Measurements from ENCODE around the gene CNOT6L. TPM values are rescaled to one million over a fixed set of nuclear protein-coding genes. Genes with fewer than 3 reads are reported as not detected.

CNOT6L gene
- total and polyA plus RNA-seq, 2 of the 4 experiments (the other 2 are of a cell fraction), result 3.5 to 21.1 TPM

- no peak overlapping the region for H4K91ac ChIP-seq (ENCODE audit: insufficient read depth, low read depth, low read length)
- H2BK5ac ChIP-seq (ENCODE audit: low read depth, low read length, poor library complexity, severe bottlenecking), result no peak overlapping the region
- H3K27ac ChIP-seq (ENCODE audit: insufficient read depth, low read length), result no peak overlapping the region
- H3K4me1 ChIP-seq (ENCODE audit: control insufficient read depth, insufficient read depth, low read length), result no peaks in the 10 kb centered on the region
- no CpG with 5 or more reads among the region's 1 CpG for WGBS, 2 experiments (ENCODE audit: extremely low coverage in 2 of 2, insufficient read length in 1 of 2)
- no peak overlapping the region for H3K56ac ChIP-seq (ENCODE audit: extremely low read depth, insufficient read depth, low read length)
- no peak overlapping the region for H3K4me3 ChIP-seq (ENCODE audit: insufficient read depth, low read depth, low read length)
- no peak overlapping the region for H2BK15ac ChIP-seq (ENCODE audit: low read depth, low read length)
- no peak overlapping the region for H3K4me2 ChIP-seq (ENCODE audit: low read depth, low read length)
- dilution Hi-C loops (cut with HindIII; ENCODE audit: low sequenced_read_pairs, unreplicated experiment), result no loop called here
- no peaks in the 10 kb centered on the region for H3K9me1 ChIP-seq (ENCODE audit: insufficient read depth, low read length)
- H3K4ac ChIP-seq (ENCODE audit: low read depth, low read length), result no peak overlapping the region
- H2BK20ac ChIP-seq (ENCODE audit: low read depth, low read length), result no peak overlapping the region
- ChIA-PET CTCF (no interaction called here), POLR2A (ENCODE audit: unreplicated experiment) (no interaction called here)
- H3K79me1 ChIP-seq (ENCODE audit: low read depth in 1 of 2, low read length in 2 of 2), result no peaks in the 10 kb centered on the region
- H4K20me1 ChIP-seq (ENCODE audit: insufficient read depth, low read length), result no peaks in the 10 kb centered on the region
- no peak overlapping the region for H3K14ac ChIP-seq (replicated peaks; ENCODE audit: low read depth, low read length)
- no peak overlapping the region for H3K23ac ChIP-seq (ENCODE audit: low read depth, low read length)
- no peaks in the 10 kb centered on the region for H3K27me3 ChIP-seq (ENCODE audit: control insufficient read depth, insufficient read depth, low read length)
- no peak overlapping the region for H2BK120ac ChIP-seq (ENCODE audit: low read depth, low read length)
- no peak overlapping the region for H3K9ac ChIP-seq (ENCODE audit: low read depth, low read length)
- intact Hi-C loops (cut with micrococcal nuclease), result no loop called here
- in situ Hi-C loops (cut with MboI; ENCODE audit: low sequenced_read_pairs), result no loop called here
- TF ChIP-seq POLR2A (IDR thresholded peaks at IDR 0.05; ENCODE audit: low read depth, low read length), result no peak
- no peak for TF ChIP-seq MAZ (IDR thresholded peaks at IDR 0.05; ENCODE audit: borderline replicate concordance, low read depth, low read length)
- no peak for TF ChIP-seq SMC3 (IDR thresholded peaks at IDR 0.05; ENCODE audit: low read depth, low read length)
- TF ChIP-seq CEBPB (IDR thresholded peaks at IDR 0.05; ENCODE audit: low read depth, low read length), result no peak
- TF ChIP-seq MAFK (IDR thresholded peaks at IDR 0.05; ENCODE audit: low read depth, low read length), result no peak
- no peak for TF ChIP-seq RFX5 (IDR thresholded peaks at IDR 0.05; ENCODE audit: low read depth, low read length)
- no peak for TF ChIP-seq RAD21 (IDR thresholded peaks at IDR 0.05; ENCODE audit: low read length)
- TF ChIP-seq RCOR1 (IDR thresholded peaks at IDR 0.05; ENCODE audit: insufficient replicate concordance, low read length), result no peak
- TF ChIP-seq ELK1 (IDR thresholded peaks at IDR 0.05; ENCODE audit: borderline replicate concordance, low read depth, low read length), result no peak
- TF ChIP-seq NFE2L2 (IDR thresholded peaks at IDR 0.05; ENCODE audit: low read depth, low read length), result no peak
- TF ChIP-seq BHLHE40 (IDR thresholded peaks at IDR 0.05; ENCODE audit: low read depth, low read length), result no peak
- no peak for TF ChIP-seq FOS (IDR thresholded peaks at IDR 0.05; ENCODE audit: low read depth, low read length)
- H4K8ac ChIP-seq (ENCODE audit: low read depth in 2 of 2, low read length in 2 of 2), result no peak overlapping the region
- H3K9me3 ChIP-seq (ENCODE audit: control insufficient read depth, insufficient read depth, low read length), result no peaks in the 10 kb centered on the region
- H2AFZ ChIP-seq (replicated peaks; ENCODE audit: low read length, poor library complexity), result no peak overlapping the region
- H4K5ac ChIP-seq (ENCODE audit: low read depth, low read length), result no peak overlapping the region
- H3K36me3 ChIP-seq (ENCODE audit: control insufficient read depth, insufficient read depth, low read length), result no peaks in the 10 kb centered on the region
- ATAC-seq (ENCODE audit: low read depth), result no peak
- H2AK9ac ChIP-seq (replicated peaks; ENCODE audit: low read depth, low read length, poor library complexity), result no peak overlapping the region
- BruUV-seq (replicated peaks), result no TSS peak
- no peak for DNase-seq
- H3K18ac ChIP-seq (ENCODE audit: low read depth, low read length), result no peak overlapping the region
- H2AK5ac ChIP-seq (ENCODE audit: low read depth, low read length), result no peak overlapping the region
These were observed 108.5 kb downstream of the CNOT6L start for GRCh38 chr4:77710684-77711083.
